Measurements from ENCODE around the gene RAX.

DNA sequence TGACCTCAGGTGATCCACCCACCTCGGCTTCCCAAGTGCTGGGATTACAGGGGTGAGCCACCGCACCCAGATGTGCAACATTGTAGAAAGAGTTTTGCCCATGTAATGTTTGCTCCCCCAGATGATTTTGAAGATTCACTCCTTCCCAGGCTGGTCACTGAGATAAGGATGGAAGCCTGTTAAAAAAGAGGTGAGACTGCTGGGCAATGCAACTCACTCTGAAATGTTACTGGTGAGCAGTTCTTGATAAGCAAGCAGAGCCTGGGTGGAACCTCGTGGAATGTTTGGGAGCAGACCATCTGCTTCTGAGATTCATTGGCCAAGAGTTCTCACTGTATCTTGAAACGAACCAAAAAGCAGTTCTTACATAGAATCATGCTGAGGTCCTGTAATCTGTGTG is 33.6 kb downstream of the RAX start:
- TF ChIP-seq POLR2AphosphoS5 (IDR thresholded peaks at IDR 0.05; ENCODE audit: low read depth, low read length) (no peak), TAF1 (IDR thresholded peaks at IDR 0.05; ENCODE audit: borderline replicate concordance, low read depth, low read length) (no peak), POLR2A (IDR thresholded peaks at IDR 0.05; ENCODE audit: low read depth, low read length) (no peak)

Data from GM12892 (cell line).